GM18505 (cell line): Measurements from ENCODE around the gene PTPRT.

ENCODE experiments used
- ATAC-seq: cut with Tn5 transposase; IDR thresholded peaks from one replicate; pipeline ENCODE4 v1.9.1; 2021; ENCODE audit not compliant: unreplicated experiment
- POLR2A ChIP-seq: IDR thresholded peaks from 4 replicates; pipeline ENCODE4 v1.6.1; 2011; ENCODE audit warnings: borderline replicate concordance; ENCODE audit not compliant: insufficient read depth, insufficient read length; ENCODE audit errors: extremely low read depth

Gene PTPRT

DNA sequence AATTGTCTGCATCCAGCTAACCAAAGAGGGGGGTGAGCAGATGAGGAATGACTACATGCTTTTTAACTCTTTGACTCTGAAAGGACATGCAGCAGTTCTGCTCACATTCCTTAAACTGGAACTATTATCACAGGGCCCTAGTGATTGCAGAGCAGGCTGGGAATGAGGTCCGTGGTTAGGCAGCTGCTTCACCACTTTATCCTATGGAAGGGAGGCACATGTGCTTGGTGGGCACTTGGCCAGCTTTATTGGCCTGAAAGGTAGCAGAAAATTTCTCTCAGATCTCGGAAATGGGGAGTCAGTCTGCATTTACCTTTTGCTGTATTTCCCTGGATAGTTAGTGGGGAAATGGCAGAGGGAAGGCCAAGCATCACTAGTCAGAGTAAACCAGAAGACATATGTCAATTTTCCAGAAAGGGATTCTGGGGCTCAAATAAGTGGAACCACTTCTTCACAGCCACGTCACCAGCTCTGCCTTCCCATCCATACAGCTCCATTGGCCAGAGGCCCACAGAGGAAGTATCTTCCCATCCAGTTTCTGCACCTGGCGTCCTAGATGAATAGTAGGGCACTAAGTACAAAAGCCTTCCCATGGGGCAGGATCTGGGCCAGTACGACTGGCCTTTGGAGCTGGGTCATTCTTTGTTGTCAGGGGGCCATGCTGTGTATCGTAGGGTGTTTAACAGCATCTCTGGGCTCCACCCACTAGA lies 444.8 kb downstream of the PTPRT start:
- no peak for ATAC-seq
- TF ChIP-seq POLR2A = no peak

GRCh38 chr20:42742926-42743325 lies 446.8 kb downstream of the PTPRT start:
- no peak for ATAC-seq
- TF ChIP-seq POLR2A = no peak

DNA sequence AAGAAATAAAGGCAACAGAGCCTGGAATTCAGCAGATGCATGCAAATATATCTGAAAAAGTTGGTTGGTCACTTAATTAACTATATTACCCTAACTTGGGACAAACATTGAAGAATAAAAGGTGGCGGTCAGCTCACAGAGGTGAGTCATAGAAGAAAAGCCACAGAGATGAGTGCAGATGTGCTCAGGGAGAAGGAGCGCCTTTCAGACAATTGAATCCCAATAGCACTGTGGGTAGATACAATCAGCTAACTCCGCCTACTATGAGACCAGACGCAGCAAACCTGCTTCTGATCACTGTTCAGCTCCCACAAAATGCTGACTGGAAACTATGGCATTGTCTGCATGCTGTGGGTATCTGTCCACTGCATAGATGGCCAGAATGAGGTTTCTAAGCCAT lies 447.8 kb downstream of the PTPRT start:
- no peak for TF ChIP-seq POLR2A
- ATAC-seq = no peak

GRCh38 chr20:42740226-42740870 lies 449.4 kb downstream of the PTPRT start:
- no peak for ATAC-seq
- no peak for TF ChIP-seq POLR2A

DNA sequence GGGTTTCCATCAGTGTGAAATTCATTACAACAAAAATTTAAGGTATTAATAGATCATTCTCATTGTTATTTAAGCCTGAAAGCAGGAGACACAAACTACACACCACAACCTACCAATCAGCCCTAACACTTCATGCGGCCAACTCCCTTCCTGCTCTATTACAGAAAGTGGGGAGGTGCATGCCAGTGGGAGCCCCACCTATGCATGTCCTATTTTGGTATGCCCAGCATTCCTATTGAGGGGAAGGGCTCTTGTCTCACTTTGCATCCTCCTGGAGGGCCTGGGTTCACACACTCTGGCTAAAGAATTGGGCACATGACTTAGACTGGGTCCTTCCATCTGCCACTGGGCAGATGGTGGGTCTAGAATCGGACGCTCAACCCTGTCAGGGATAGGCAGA lies 450.0 kb downstream of the PTPRT start:
- TF ChIP-seq POLR2A = no peak
- ATAC-seq = no peak

- no peak for TF ChIP-seq POLR2A
- ATAC-seq = no peak
These were observed 454.2 kb downstream of the PTPRT start for GRCh38 chr20:42735539-42735938.

GRCh38 chr20:42734660-42735368 lies 454.9 kb downstream of the PTPRT start:
- TF ChIP-seq POLR2A = no peak
- no peak for ATAC-seq

DNA sequence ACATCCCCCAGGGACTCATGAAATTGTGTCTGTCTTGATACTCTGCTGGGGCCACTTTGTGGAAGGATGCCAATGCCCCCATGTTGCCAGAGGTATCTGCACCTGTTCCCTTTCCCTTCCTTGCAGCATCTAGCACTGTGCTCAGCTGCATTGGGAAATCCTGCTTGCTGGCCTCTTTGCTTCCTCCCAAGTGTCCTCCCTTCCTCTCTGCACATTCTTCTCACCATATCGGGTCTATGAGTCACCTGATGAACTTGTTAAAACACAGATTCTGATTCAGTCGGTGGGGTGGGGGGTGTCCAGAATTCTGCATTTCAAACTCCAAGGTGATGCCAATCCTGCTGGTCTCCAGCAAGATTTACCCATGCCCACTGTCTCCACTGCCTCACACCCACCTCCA lies 467.8 kb downstream of the PTPRT start:
- no peak for TF ChIP-seq POLR2A
- no peak for ATAC-seq

GRCh38 chr20:42714298-42715141 lies 475.2 kb downstream of the PTPRT start:
- no peak for ATAC-seq
- no peak for TF ChIP-seq POLR2A

DNA sequence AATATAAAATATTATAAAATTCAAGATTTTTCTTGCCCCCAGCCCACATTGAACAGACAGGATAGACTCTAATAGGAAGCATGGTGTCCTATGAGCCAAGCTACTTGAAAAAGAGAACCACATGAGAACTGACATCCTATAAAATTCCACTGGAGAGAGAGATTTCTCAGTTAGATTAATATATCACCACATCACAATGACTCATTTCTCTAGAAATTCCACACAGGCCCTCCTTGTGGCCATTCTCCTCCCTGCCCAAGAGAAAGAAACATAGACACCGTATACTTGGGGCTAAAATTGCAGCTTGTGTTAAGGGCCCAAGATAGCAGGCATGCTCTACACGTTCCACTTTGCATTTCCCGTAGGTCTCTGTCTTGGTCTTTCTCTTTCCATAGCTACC lies 481.4 kb downstream of the PTPRT start:
- TF ChIP-seq POLR2A = no peak
- ATAC-seq = no peak

DNA sequence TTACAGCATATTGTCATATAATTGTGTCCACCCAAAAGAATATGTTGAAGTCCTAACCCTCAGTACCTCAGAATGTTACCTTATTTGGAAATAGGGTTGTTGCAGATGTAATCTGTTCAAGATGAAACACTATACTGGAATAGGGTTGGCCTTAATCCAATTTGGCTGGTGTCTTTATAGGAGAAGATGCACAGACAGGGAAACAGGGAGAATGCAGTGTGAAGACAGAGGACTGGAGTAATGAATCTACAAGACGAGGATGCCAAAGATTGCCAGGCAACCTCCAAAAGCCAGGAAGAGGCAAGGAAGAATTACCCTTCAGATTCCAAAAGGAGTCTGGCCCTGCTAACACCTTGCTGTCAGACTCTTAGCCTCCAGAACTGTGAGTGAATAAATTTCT lies 482.9 kb downstream of the PTPRT start:
- no peak for TF ChIP-seq POLR2A

DNA sequence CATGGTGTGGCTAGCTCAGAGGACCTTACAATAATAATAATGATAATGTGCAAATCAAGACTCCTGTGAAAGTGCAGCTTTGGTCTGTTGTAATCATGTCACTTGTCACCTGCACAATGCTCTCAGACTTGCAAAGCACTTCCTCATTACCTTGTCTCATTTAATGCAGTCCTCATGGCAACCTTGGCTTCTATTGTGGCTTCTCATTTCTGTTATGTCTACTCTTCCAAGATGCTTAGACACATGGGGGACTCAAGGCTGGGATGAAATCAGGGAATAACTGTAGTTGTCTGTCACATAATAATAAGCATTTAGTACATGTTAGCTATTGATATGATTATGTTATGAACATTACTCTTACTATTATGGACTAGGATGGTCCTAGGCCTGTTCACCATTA lies 484.2 kb downstream of the PTPRT start:
- no peak for ATAC-seq

More for the DNA sequence above, 482.9 kb downstream of the PTPRT start:
- no peak for ATAC-seq

GRCh38 chr20:42703744-42704143 lies 486.0 kb downstream of the PTPRT start:
- no peak for ATAC-seq
- no peak for TF ChIP-seq POLR2A

More for the DNA sequence above, 484.2 kb downstream of the PTPRT start:
- no peak for TF ChIP-seq POLR2A
